NCI-H187 treated with DMSO at 0.1 percent for 48 hours (cell line): ENCODE measurements around the gene TRMT44.

Experiments used
- DNase-seq: peaks from one replicate; lab custom pipeline; 2025; lab: John Stamatoyannopoulos, UW

The TRMT44 gene

DNA sequence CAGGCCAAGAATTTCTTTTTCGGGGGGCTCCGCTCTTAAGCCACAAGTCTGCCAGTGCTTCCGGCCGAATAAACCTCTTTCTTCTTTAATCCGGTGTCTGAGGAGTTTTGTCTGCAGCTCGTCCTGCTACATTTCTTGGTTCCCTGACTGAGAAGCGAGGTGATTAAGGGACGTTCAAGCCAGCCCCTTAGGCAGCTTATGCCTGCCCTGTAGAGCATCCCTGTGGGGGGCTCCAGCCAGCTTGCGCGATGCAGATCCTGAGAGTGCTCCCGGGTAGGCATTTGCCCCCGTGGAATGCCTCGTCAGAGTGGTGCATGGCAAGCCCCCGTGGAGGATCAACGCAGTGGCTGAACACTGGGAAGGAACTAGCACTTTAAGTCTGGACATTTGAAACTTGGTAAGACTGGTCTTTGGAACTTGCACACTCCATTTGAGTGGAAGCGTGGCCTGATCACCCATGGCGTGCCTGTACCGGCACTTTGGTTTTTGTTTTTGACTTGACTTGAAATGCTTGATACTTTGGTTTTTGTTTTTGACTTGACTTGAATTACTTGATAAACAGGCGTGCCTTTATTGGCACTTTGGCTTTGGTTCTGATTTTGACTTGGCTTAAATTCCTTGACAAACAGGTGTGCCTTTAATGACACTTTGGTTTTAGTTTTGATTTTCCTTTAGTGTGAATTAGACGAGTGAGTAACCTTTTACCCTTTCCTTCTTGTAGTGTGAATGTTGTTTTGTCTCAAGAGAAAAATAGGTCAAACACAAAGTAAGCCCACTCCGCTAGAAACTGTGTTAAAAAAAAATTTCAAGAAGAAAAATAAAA is 6.1 kb upstream of the TRMT44 start:
- no peak for DNase-seq

DNA sequence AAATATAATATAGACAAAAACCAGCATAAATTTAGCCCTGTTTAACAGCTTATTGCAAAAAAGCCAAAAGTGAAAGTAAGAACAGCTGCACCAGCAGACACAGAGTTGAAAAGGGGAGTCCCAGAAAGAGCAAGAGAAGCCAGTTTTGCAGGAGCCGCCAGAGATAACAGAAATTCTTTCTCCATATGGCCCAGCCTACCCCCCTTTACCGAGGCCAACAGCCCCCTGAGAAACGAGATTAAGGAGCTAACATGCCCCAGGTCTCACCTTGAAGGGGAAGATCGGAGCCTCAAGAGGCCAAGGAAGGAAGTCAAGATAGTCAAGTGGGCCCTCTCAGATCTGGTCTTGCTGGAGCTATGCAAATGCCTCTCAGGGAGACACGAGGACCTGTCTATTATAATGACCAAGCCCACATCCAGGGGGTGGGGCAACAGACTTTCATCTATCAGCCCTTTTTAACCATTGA is 4.9 kb upstream of the TRMT44 start:
- DNase-seq = no peak

DNA sequence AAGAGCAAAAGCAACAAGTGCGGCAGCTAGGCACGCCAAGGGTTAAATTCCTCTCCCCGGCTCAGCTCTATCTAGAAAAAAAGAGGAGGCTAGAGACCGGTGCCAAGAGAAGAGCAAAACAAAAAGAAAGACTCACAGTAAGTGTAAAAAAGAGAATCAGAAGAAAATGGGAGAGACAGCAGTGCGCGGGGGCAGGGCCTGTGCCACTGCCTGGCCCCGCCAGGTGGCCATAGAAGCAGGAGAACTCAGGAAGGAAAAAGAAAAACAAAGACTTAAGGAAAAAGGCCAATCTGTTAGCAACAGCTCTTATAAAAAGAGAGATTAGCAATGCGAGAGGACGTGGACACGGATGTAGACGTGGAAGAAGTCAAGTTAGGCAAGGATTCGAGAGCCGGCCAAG is 3.3 kb upstream of the TRMT44 start:
- DNase-seq = no peak

DNA sequence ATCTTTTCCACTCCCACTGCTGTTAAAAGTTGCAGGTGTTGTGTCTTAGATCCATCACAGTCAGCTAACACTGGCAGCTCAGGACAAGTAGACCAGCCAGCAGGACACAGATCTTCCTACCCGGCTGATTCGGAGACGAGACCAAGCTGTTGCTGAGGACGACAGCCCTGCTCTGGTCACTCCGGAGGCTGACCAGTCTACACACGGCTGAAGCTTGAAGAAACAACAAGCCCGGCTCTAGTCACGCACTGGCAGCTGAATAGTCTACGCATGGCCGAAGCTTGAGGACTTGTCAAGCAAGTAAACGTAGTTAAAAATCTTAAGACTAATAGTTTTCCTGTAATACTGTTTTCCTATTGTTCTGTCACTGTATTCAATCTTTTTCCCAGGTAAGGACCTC is 1.8 kb upstream of the TRMT44 start:
- no peak for DNase-seq

DNA sequence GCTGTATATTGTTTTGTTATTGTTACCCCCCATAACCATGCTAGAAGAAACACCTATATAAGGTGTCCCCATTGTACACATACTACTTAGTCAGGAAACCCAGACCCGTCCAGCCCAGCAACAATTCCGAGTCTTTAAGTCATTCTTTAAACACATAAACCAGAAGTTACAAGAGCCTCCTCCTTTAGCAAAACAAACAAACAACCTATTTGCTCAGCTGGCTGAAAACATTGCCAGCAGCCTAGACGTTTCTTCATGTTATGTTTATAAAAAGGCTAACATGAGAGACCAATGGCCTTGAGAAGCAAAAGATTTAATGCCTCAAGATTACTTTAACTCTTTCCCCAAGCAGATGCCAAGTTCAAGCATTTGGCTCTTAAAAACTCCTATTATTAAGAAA is 1.4 kb upstream of the TRMT44 start:
- DNase-seq = no peak

DNA sequence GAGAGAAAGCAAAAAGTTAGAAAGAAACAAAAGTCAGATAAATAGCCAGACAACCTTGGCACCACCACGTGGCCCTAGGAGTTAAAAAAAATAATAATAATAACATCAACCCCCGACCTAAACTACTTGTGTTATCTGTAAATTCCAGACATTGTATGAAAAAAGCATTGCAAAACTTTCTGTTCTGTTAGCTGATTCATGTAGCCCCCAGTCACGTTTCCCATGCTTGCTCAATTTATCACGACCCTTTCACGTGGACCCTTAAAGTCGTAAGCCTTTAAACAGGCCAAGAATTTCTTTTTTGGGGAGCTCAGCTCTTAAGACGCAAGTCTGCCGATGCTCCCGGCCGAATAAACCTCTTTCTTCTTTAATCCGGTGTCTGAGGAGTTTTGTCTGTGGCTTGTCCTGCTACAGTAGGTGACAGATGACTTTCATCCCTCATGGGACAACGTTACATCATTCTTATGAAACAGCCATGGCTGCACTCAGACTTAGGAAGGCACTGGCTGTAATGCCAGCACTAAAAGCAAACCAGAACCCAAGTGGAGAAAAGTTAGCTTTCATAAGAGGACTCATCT is 574 bp upstream of the TRMT44 start:
- no peak for DNase-seq

DNA sequence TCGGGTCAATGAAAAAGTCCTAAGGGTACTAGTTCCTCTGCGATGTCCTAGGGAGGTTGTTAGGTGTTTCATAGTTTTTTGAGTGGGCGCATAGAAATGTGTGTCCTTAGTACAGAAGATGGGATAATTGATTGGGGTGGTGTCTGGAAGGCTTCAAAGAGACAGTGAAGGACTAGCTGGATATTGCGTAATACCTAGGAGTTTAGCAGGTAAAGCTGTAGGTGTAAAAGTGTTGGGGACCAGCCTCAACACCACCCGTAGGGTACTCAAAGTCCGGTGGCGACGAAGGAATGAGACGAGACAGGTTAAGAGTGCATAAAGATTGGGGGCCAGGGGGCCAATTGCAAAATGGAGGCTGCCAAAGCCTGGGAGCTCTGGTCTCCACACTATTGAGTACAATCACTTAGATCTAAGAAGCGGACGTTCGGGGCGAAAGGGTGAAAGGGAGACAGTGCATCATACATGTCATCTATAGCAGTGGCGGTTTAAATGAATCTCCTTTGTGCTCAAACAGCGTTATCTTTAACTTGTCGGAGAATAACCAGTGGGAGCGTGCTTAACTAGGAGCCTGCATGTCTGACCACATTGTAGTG is 1.0 kb downstream of the TRMT44 start:
- DNase-seq = no peak

DNA sequence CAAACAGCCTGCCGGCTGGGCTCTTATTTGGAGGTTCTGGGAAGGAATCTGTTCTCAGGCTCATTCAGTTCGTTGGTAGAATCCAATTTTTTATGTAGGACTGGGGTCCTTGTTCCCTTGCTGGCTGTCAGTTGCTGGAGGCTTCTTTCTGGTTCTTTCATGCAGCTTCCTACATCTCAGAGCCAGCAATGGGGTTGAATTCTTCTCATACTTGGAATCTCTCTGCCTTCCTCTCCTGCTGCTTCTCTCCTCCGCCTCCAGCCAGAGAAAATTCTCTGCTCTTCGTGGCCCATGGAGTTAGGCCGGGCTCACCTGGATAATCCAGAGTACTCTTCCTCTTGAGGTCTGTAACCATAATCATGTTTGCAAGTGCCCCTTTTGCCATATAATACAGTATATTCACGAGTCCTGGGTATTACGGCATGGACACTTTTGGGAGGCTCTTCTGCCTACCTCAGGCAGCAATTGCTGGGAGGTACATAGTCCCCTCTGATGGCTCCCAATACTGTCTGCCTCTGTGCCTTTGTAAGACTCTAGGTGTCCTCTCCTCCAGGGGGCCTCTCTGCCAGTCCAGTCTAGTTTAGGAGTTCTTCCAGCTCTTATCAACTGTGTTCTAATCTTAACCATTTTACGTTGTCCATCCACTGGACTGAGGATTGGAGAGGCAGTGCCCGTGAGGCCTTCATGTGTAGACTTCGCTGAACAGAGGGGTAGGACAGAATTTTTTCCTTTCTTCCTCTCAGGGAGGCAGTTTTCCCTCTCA is 2.2 kb downstream of the TRMT44 start:
- DNase-seq = no peak

DNA sequence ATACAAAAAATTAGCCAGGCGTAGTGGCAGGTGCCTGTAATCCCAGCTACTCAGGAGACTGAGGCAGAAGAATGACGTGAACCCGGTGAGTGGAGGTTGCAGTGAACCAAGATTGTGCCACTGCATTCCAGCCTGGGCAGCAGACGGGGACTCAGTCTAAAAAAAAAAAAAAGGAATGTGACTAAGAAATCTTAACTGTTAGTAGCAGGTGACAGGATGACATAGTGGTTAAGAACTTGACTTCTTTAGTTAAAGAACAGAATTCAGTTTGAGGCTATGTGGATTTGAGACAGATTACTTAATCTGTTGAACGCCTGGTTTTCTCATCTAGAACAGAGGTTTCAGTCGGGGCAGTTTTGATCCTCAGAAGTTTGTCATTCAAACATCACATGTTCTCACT is 3.2 kb downstream of the TRMT44 start:
- DNase-seq = no peak

DNA sequence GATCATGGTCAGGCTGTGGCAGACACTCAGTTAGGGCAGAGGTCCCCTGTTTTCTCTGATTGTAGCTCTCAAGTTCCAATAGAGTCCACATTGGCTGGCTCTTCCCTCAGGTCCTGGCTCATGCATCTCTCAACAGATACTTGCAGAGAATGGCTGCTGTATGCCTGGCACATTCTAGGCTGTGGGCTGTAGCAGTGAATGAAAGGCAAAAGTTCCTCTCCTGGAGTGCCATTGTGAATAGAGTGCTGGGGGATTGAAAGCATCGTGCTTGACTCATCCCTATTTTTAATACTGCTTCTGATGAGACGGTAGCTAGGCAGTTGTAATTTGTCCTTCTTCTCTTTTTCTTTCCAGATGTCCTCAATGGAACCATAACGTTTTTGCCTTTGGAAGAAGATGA is 5.5 kb downstream of the TRMT44 start:
- DNase-seq = no peak

DNA sequence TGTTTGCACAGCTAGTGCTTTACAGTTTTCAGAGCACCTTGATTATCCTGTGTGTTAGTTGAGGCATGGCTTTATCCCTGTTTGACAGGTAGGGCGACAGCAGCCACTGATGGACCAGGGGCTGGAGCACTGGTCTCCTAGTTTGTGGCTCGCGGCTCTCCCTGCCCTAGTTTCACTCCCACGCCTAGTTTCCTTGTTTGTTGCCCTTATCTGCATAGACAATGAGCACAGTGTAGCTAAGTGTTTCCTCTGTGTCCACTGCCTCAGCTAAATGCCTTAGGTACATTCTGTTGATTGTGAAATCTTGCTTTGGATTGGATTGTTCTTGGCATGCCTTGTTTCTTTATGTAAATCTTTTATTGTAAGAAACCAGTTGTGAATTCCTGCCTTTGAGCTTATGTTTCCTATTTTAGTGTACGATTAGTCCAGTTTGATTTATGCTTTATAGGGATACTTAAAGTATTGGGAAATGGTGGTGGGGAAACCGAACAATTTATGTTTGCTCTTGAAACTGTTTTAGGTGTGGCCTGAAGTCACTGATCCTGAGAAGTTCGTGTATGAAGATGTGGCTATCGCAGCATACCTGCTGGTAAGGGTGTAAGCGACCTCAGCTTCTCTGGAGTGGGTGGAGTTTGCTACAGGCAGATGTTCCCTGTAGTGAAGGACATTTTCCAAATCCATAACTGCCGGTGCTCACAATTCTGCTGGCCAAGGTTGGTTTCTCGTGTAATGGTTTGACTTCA is 11.0 kb downstream of the TRMT44 start:
- DNase-seq = no peak

DNA sequence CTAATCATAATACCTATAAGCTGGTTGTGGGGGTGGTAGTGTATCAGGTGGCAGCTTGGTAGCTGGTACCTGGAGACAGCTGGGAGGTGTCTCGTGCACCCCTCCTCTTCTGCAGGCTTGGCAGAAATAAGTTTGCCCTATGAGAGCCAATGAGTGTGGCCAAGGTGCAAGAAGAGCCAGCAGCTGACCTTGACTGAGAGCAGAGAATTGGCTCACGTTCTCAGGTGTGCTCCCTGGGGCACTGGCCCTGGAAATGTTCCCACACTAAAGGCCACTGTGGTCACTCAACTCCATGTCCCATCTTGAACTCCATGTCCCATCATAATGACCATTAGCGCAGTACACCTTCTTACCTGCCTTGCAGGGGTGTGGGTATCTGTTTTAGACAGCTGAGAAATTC is 13.4 kb downstream of the TRMT44 start:
- no peak for DNase-seq

DNA sequence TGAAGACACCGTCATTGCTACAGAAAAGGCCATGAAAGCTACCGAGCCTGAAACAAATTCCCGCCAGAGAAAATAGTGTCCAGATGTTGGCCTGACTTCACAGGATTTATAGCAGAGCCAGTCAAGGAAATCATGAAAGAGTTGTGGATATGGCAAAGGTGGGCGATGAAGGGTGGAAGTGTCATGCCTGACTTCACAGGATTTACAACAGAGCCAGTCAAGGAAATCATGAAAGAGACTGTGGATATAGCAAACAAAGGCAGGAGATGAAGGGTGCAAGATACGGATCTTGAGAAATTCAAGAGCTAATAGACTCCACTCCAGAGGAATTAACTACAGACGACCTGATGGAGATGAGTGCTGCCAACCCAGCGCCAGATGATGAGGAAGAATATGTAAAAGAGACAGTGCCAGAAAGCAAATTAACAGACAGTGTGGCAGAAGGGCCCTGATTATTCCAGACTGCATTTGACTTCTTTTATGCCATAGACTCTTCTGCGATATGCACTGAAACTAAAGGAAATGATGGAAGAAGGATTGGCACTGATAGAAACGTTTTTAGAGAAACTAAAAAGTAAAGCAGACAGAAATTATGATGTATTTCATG is 17.2 kb downstream of the TRMT44 start:
- no peak for DNase-seq

DNA sequence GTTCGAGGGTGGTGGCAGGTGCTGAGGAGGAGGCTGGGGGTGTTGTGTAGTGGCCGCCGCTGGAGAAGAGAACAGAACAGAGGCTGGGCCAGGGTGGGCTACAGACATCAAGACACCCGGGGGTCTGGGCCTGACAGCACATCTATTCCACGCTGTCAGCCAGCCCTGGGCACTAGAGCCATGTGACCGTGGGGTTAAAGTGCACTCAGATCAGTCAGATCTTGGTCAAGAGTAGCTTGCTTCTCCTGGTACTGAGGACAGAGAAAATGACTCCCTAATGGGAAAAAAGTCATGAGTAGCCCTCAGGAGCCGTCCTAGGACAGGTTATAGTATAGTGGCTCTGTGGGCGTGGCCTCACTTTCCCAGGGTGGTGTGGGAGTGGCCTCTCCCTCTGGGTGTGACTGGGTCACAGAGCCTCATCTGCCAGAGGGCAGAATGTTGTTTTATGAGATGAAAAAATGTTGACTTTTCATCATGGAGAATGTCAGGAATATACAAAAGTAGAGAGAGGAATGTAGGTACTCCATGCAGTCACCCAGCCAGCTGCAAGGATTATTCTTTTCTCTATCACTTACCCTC is 19.4 kb downstream of the TRMT44 start:
- no peak for DNase-seq

DNA sequence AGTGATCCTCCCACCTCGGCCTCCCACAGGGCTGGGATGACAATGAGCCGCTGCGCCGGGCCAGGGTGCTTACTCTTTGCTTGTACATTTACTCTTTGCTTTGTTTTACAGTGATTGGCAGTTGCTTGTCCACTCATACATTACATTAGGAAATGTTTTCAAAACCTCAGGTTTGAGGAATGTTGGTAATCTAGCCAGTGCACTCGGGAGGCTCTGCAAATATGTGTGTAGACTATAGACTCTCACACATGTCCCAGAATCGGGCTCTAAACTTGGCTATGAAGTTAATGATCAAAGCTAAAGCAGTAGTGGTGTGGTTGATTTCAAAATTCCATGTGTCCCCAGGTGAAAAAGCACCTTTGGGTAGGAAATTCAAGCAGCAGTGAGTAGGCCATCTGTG is 20.5 kb downstream of the TRMT44 start:
- DNase-seq = no peak

DNA sequence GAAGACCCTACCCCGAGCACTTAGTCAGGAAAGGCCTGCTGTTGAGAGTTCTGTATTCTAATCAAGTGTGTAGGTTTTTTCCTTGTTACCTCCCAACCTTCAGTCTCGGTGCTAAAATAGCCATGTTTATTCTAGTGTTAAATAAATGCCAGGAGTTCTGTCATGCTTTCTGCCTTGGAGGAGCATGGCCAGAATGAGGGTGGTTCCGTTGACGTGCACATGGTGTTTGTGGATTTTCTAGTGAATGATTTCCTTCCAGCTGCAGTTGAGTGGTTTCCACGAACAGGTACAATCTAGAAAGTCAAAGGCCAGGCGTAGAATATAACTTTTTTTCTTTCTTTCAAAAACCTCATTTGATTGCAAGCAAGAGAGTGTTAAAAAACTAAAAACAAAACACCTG is 21.0 kb downstream of the TRMT44 start:
- DNase-seq = no peak

DNA sequence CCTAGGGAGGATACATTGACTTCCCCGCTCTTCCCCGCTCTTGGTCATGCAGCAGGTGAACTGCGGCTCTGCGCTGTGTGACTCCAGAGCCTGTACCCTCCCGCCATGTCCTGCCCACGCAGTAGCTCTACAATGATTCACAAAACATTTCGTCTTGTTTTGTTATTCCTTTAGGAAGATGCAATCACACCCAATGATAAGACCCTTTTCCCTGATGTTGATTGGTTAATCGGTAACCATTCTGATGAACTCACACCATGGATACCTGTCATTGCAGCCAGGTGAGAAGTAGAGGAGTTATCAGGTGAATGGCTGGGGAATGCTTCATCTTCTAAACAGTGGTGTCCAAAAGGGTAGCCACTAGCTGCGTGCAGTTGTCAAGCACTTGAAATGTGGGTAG is 23.2 kb downstream of the TRMT44 start:
- DNase-seq = no peak

DNA sequence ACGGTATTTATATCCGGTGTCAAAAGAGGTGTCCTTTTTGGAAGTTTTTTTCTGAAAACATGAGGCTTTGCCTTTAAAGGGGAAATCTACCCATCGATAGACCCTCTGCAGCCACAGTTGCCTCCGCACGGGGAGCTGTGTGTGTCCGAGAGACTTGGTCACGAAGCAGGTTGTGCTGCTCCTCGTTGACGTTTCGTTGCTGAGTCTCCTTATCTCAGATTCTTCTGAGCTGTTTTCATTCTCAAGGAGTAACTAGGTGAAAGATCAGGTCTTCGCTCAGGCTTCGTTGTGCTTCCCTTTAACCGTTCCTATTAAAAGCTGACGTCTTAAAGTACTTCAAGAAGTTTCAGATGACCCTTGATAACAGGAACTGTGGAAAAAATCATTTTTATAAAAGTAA is 23.8 kb downstream of the TRMT44 start:
- no peak for DNase-seq

DNA sequence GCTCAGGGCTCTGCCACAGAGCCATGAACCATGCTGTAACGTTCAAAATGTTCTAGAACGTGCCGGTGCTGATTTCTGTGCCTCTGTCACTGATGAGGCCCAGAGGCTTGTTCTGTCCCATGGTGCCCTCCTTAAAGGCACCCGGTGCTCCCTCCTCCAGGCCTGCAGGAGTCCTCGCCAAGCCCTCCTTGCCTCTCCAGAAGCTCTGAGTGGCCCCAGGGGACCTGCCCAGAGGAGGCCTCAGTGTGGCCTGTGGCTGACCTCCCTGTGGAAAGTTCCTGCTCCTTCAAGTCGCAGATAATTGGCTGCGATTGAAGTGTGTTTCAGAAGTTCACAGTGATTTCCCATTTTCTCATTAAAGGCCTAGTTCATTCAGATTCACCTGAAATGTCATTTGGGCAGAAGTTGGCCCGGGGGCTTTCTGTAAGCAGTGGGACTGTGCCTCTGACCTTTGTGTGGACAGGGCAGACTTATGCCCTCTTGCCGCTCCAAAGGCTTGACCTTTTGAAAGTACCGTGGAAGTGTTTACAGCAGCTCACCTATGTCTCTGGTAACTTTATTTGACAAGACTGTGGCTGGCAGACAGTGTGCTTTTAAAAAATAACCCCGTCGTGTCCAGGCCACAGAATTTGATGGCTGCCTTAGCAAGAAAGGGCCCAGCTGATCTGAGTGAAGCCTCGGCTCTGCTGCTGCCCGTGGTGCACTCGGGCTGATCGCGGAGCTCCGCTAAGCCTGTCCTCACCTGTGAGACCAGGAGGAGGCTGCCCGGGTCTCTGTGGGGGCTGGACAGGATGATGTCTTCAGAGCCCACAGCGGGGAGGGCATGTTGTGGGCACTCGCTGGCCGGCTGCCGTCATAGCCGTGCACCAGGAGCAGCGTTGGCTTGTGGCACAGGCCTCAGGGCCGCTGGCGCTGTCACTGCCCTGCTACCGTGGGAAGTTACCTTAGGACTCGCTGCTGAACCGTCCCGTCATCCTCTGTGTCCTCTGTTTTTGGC is 25.3 kb downstream of the TRMT44 start:
- DNase-seq = no peak

DNA sequence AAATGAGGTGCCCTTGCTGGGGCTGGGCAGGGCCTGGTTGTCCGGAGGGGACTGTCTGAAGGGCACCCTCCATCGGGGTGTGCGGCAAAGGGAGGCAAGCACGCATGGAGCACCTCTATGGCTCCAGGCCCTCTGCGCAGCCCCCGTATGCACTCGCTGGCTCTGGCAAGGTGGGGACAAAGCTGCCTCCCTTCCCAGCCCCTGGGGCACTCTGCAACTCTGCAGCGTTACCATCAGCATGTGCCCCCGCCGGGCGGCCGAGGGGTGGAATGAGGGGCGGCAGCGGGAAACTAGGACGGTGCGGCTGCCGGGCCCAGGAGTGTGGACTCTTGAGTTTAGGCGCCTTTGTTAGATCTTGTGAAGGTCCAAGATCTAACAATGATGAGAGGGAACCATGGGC is 26.4 kb downstream of the TRMT44 start:
- DNase-seq = no peak
